Daoy (cell line): Measurements from ENCODE around the gene NCCRP1. TPM values are rescaled to one million over a fixed set of nuclear protein-coding genes. Genes with fewer than 3 reads are reported as not detected.

Source experiments
- DNase-seq: peaks from one replicate; pipeline ENCODE4 v3.0.0-alpha.2; 2015; ENCODE audit warnings: low read depth
- total RNA-seq: library from RNA; depleted of rRNA; stranded (reverse); fragments of >200 nt; shearing (Covaris generic); gene quantifications from 2 replicates; pipeline ENCODE4 v1.2.3, GENCODE V29; 2014

Gene NCCRP1
- total RNA-seq, 1 experiment from 2014 or later: 0.40 TPM

DNA sequence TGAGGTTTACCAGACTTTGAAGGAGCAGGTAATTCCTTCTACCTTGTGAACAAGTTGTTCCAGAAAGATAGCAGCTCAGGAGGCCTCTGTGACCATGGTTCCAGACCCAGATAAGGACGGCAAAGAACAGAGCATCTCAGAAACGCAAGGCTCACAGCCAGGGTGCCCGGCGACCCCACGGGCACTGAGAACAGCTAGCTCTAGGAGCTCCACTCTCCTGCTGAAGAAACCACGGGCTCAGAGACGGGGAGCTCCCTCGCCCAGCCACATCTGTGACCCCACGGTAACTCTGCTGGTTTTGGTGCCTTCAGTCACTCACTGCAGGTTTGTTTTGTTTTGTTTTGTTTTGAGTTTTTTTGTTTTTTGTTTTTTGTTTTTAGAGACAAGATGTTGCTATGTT is 16.0 kb upstream of the NCCRP1 start:
- DNase-seq: no peak

DNA sequence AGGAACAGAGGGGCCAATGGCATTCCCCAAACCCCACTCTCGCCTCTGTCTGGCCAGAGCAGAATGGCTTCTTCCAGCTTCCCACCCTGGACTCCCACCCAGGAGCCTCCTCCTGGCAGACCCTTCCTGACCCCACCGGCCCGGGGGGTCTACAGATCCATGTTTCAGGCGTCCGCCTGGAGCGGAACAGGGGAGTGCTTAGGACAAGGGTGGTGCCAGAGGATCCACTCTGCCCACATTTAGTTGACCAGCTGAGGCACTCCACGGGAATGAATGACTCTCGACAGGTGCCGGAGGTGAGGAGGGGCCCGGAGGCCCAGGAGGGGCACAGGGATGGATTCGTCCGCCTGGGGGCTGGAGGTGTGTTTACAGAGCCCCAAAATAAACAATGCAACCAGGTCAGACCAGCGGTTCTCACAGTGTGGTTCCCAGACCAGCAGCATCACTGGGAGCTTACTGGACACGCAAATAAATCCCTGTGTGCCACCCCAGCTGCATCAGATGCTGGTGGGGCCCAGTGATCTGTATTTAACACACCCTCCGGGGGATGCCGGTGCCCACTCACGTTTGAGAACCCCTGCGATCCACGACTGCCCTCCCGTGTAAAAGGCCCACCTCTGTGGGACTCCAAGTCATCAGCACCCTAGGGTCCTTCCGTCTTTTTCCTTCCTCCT is 15.1 kb upstream of the NCCRP1 start:
- DNase-seq: no peak

DNA sequence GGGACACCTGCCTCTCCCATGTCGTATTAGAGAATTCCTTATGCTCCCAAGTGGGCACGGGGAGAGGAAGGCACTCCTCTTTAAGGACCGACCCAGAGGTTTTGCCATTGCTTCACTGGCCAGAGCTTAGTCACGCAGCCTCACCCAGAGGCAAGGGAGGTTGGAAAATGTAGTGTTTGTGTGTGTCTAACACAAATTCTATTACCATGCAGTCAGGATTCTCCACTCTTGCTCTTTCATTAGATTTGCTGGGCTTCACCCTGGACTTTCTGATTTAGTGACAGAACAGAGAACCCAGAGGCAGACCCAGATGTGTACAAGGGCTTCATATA is 14.6 kb upstream of the NCCRP1 start:
- no peak for DNase-seq

DNA sequence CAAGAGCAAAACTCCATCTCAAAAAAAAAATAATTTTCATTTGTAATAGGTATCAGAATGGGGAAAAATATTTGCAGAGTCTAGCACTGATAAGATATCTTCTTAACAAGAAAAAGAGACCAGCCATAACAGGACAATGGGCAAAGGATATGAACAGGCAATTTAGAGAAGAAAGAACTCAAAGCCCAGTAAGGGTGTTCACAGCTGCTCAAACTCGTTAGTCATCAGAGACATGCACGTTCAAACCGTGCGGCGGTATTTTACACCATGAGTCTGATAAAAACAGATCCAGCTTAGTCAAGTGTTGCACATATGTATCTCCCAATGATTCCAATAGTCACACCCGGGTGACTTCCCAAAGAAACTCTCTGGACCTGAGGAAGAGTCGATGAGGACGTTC is 13.7 kb upstream of the NCCRP1 start:
- DNase-seq: no peak

DNA sequence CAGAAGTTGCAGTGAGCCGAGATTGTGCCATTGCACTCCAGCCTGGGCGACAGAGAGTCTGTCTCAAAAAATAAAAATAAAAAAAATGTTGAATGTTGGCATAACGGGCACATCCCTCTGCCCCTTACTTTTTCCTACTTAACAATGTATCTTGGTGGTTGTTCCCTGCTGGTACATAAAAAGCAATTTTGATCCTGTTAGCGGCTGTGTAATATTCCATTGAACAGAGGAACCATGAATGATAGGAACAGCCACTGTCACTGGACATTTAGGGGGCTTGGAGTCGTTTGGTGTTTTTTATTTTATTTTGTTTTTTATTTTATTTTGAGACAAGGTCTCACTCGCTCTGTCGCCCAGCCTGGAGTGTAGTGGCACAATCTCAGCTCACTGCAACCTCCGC is 10.4 kb upstream of the NCCRP1 start:
- DNase-seq: no peak

DNA sequence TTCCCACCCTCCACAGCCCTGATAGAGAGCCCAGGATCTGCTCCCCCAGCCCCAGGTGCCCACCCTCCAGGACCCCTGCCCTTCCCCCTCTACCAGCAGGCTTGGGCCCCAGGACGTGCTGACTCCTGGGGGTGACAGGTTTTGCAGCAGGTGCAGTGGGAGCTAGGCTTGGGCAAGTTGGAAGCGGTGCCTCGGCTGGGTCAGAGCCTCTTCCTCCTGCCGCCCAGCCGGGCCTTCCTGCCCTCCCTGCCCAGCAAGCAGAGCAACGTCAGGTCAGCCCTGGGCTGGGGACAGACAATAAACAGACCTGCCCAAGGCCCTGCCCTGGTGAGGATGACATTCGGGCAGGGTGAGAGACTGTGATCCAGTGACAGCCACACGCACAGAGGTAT is 9.2 kb upstream of the NCCRP1 start:
- DNase-seq: no peak

DNA sequence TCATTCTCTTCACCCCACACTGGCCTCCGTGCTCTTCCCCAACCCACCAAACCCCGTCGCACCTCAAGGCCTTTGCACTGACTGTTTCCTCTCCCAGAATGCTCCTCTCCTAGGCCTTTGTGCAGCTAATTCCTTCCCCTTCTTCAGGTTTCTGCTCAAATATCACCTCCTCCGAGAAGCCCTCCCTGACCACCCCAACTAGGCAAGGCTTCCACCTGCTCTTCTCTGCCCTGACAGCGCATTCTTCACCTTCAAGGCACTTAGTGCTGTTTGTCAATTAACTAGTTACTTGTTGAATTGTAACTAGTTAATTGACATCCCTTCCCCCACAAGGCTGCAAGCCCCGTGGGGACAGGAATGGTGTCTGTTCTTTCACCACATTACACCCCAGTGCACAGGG is 7.8 kb upstream of the NCCRP1 start:
- DNase-seq: no peak

DNA sequence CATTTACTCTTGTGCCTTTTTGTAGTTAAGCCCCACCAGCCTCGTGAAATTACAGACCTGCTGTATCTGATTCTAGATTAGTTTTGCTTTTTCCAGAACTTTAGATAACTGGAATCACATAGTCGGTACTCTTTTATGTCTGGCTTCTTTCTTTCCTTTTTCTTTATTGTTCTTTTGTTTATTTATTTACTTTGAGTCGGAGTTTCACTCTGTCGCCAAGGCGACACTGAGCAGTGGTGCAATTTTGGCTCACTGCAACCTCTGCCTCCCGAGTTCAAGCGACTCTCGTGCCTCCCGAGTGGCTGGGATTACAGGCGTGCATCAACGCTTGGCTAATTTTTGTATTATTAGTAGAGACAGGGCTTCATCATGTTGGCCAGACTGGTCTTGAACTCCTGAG is 6.0 kb upstream of the NCCRP1 start:
- DNase-seq: peak; percentile 0

DNA sequence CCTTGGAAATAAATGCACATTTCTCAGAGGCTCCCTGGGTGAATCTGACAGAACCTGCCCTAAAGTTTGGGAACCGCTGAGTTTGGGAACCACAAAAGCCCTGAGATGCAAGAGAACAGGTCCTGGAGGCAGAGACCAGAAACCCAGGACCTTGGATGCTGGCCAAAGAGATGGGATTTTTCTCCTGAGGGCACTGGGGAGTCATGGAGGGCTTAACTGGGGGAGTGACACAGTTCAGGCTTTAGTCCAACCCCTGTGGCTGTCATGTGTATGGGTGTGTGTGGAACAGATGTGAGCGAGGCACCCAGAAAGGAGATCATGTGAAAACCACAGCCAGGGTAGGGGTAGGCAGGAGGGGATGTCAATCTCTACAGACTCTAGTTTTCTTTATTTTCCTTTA is 3.9 kb upstream of the NCCRP1 start:
- DNase-seq: peak; percentile 21

DNA sequence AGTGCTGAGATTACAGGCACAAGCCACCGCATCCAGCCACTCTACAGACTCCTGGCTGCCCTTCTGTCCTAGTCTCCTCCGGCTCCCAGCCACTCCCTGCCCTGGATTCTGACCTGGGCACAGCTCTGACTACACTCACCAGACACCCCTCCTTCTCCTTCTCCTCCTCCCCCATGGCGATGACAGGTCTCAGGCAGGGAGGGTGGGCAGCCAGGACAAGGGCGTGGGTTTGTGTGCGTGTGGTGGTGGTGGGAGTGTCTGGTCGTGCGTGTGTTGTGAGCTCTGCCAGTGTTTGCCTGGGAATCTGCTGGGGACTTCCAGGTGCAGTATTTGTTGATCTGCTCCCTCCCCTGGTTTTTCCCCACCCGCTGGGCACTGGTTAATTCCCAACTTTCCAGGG is 3.0 kb upstream of the NCCRP1 start:
- peak; percentile 31 for DNase-seq

DNA sequence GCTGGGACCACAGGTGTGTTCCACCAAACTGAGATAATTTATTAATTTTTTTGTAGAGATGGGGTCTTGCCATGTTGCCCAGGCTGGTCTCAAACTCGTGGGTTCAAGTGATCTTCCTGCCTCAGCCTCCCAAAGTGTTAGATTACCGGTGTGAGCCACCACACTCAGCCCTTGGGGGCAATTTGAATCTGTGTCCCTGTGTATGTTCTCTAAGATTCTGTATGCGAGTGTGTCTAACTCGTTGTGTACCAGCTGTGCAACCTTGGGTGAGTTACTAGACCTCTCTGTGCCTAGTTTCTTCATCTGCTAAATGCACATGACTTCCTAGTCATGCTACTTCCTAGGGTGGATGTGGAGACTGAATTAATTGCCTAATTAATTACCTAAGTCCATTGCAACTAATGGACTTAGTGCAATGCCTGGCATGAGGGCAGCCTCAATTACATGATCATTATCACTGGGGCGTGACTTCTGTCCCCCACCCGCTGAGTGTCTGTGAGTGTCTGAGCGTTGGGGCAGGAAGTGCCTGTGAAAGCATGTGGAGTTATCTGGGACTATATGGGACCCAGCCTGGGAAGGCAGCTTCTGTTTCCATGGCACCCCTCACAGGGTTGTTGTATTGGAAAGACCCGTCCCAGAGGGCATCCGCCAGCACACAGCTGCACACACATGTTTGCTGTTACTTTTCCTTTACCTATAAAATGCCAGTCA is 1.8 kb upstream of the NCCRP1 start:
- peak; percentile 50 for DNase-seq

DNA sequence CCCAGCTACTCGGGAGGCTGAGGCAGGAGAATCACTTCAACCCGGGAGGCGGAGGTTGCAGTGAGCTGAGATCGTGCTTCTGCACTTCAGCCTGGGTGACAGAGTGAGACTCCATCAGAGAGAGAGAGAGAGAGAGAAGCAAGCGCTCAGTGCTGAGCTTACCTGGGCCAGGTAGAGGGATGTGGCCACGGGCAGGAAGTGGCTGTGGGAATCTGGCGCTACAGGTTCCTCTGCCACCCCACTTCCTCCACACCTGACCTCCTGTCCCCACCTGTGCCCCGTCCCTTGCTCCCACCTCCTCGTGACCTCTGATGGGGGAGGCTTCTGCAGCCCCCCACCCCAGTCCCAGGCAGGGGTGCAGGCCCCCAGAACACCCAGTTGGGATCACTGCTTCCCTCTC is 1.0 kb upstream of the NCCRP1 start:
- no peak for DNase-seq

DNA sequence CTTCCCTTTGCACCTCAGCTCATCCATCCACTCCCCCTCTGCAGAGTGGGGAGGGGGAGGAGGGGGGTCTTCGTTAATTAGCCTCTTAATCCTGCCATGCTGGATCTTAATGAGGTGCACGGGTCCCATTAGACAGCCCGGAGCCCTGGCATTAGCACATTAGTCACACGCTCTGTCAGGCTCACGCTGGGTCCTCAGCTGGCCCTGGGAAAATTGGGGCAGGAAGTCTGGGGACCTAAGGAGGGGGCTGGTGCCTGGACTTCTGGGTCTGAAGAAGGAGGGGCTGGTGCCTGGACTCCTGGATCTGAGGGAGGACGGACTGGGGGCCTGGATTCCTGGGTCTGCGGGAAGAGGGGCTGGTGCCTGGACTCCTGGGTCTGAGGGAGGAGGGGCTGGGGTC is 444 bp upstream of the NCCRP1 start:
- no peak for DNase-seq

DNA sequence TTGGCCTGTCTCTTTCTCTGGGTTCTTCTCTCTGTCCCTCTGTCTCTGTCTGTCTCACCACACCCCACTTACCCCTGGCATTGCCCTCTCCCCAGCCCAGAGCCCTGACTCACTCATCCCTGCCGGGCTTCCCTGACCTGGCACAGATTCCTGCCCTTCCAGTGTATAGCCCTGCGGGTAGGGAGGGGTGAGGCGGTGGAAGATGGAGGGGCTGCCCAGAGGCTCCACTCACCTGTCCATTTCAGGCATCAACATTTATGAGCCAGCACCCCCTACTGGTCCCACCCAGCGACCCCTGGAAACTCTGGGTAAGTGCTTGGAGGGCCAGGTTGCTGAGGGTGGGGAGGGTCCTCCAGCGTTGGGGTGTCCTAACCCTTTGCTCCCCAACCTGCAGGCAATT is 1.0 kb downstream of the NCCRP1 start:
- DNase-seq: no peak

DNA sequence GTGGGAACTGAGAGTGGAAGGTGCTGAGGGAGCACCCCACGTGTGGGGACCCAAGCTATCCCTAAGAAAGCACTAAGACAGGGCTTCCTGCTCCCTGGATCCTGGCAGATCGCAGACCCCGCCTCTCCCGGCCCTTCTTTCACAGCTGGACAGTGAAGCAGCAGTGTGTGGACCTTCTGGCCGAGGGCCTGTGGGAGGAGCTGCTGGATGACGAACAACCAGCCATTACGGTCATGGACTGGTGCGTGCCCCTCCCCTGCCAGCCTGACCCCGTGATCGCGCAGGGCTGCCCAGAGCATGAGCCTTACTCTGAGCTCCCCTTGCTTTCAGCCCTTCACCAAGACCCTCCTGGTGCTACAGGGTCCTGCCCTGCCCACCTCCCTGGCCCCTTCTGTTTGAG is 2.3 kb downstream of the NCCRP1 start:
- peak; percentile 64 for DNase-seq

DNA sequence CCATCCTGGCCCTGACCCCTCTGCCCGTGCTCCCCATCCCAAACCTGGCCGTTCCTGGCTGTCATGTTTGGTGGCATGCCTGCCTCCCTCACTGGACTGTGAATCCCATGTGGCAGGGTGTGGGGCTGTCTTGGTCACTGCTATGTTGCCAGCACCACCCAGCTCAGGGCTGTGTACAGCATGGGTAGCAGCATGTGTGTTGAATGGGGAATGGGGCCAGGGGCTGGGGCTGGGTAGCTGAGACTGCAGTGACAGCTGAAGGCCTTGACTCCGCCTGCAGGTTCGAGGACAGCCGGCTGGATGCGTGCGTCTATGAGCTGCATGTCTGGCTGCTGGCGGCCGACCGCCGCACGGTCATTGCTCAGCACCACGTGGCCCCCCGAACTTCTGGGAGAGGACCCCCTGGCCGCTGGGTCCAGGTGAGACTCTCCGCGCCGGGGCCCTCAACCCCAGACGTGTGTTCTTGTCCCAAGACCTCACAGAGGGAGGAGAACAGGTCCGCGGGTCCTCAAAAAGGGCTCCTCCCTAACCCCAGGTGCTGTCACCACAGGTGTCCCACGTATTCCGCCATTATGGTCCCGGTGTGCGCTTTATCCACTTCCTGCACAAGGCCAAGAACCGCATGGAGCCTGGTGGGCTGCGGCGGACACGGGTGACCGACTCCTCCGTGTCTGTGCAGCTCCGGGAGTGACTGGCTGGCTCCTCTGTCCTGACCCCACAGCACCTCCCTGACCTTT is 3.5 kb downstream of the NCCRP1 start:
- no peak for DNase-seq

DNA sequence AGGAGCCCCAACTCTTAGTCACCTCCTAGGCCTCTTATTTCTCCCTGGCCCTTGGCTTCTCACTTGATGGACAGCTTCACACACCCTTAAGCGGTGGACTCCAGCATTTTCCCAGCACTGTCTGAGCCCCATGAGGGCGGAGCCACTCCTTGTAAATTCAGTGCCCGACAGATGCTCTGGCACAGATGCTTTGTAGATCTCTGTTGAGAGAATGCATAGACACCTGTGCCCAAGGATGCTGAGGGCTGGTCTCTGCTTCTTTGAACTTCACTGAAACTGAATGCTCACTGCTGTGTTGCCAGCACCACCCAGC is 4.0 kb downstream of the NCCRP1 start:
- DNase-seq: no peak

DNA sequence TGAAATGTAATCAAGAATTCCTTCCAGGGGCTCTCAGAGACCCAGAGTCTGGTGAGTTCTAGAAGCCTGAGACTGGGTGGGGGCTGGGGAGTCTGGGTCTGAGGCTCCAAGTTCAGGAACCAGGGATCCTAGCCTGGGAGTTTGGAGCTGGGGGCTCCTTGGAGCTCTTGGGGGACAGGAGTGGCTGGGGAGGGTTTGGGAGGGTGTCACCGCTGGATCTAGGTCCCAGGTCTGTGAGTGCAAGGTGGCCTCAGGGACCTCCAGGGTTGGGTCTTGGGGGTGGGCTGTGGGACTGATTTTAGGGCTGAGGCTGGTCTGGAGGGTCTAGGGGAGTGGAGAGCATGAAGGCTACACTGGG is 6.2 kb downstream of the NCCRP1 start:
- DNase-seq: no peak

DNA sequence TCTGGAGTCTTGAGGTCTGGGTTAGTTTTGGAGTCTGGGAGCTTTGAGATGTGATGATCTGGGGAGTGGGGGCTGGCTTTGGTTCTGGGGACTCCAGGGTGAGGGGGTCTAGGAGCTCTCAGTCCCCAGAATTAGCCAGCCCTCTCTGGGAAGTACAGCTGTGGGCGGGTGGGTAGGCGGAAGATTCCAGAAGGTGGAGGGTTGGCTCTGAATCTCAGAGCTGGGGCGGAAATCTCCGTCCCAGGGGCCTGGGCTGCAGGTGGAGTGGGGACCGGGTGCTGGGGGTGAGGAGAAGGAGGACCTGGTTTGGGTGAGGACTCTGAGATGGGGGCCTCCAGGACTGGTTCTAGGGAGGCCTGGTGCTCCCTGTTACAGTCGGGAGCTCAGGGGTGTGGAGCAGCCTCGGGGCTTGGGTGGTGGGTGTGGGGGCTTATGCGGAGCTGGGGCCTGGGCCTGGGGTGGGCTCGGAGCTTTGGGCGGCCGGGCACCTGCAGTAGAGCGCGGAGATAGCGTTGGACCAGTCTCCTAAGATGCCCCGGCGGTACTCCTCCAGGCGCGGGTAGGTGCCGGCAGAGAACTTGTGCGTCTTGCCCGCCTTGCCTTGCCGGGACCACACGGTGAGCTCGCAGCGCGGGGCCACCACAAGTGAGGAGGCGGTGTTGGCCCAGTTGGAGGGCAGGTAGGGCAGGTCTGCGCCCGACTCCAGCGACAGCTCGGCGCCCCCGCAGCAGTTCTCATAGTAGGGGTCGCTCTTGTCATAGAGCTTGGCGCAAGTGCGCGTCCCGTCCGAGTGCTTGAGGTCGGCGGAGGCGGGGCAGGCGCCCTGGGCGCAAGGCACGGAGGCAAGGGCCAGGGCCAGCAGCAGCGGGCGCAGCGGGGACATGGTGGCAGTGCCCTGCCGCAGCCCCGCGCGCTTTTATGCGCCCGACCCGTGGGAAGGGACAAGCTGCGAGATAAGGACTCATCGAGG is 6.9 kb downstream of the NCCRP1 start, which contains the start of gene SYCN:
TSS of gene SYCN (minus strand) at position 892 of the 970 bp plus-strand sequence. CDS start at position 883, 9 bp downstream.
- no peak for DNase-seq

DNA sequence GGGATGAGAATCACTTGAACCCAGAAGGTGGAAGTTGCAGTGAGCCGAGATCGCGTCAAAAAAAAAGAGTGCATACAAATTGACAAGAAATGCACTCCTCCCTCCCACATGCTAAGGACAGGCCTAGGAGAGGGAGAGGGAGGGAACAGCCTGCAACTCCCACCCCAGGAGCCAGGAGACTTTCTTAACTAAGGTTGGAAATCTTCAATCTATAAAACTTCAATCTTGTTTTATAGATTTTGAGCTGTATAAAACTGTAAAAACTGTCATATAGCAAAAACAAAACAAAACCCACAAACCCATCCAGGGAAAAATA is 8.6 kb downstream of the NCCRP1 start:
- no peak for DNase-seq

DNA sequence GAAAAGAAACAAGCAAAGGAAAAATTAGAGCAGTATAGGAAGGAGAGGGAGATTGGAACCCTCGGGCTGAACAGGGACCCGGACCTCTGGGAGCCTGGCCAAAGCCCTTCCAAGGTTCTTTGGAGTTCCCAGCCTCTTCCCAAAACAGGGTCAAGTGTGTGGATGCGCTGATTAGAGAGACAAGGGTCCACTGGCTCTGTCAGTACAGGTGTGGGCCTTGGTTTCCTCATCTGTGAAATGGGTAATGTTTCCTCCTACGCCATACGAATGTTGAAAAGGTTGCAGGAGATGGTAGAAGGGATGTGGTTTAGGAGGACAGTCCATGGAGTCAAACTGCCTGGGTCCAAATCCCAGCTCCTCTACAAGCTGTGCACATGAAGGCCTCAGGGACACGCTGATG is 9.4 kb downstream of the NCCRP1 start:
- no peak for DNase-seq

DNA sequence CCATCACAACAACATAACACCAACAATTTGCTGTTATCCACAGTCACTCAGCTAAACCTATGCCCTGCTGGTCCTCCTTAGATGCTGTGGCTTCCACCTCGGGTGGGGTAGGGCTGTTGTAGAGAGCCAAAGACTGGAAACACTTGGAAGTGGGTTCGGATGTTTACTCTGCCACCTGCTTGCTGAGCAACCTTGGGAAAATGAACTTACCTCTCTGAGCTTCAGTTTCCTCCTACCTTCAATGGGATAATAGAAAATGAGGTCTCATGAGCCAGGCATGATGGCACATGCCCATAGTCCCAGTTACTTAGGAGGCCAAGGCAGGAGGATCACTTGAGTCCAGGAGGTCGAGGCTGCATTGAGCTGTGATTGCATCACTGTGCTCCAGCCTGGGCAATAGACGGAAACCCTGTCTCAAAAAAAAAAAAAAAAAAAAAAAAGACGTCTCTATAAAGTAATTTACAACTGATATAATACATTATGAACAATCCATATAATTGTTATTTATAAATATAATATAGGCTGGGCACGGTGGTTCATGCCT is 10.6 kb downstream of the NCCRP1 start:
- DNase-seq: no peak
